GM11168 (cell line): ENCODE measurements around the gene NUDT7.

Source experiments
- in situ Hi-C: fragments of 300-500 bp; cut with MboI; formaldehyde crosslinking; loops from one replicate; pipeline ENCODE4 v1.12.0; 2022; ENCODE audit warnings: low sequenced_read_pairs; ENCODE audit not compliant: unreplicated experiment

NUDT7 gene

GRCh38 chr16:77721752-77722308 is 484 bp upstream of the NUDT7 start:
- in situ Hi-C loops: no loop called here

- in situ Hi-C loops: no loop called here
These were observed 797 bp downstream of the NUDT7 start for GRCh38 chr16:77723108-77723514.

GRCh38 chr16:77724174-77724573 is 1.9 kb downstream of the NUDT7 start:
- in situ Hi-C loops: no loop called here

GRCh38 chr16:77729951-77730350 is 7.6 kb downstream of the NUDT7 start:
- in situ Hi-C loops: no loop called here

GRCh38 chr16:77732241-77732946 is 10.1 kb downstream of the NUDT7 start:
- in situ Hi-C loops: no loop called here

- in situ Hi-C loops: no loop called here
These were observed 14.6 kb downstream of the NUDT7 start for GRCh38 chr16:77736879-77737278.

- in situ Hi-C loops: no loop called here
These were observed 16.6 kb downstream of the NUDT7 start for GRCh38 chr16:77738706-77739558.

GRCh38 chr16:77739559-77739892 is 17.2 kb downstream of the NUDT7 start:
- in situ Hi-C loops: no loop called here

- in situ Hi-C loops: no loop called here
These were observed 21.8 kb downstream of the NUDT7 start for GRCh38 chr16:77744141-77744540.

GRCh38 chr16:77745972-77746371 is 23.7 kb downstream of the NUDT7 start:
- in situ Hi-C loops: no loop called here

- in situ Hi-C loops: no loop called here
These were observed 26.2 kb downstream of the NUDT7 start for GRCh38 chr16:77748421-77749005.

- in situ Hi-C loops: no loop called here
These were observed 27.1 kb downstream of the NUDT7 start for GRCh38 chr16:77749415-77749814.

GRCh38 chr16:77758046-77758445 is 35.7 kb downstream of the NUDT7 start:
- in situ Hi-C loops: loop anchor here (10.0 kb wide), 1 partner anchor 107 kb away; no protein-coding TSS in a partner anchor

GRCh38 chr16:77758508-77758907 is 36.2 kb downstream of the NUDT7 start:
- in situ Hi-C loops: loop anchor here (10.0 kb wide), 1 partner anchor 106 kb away; no protein-coding TSS in a partner anchor

GRCh38 chr16:77759201-77759600 is 36.9 kb downstream of the NUDT7 start:
- in situ Hi-C loops: loop anchor here (10.0 kb wide), 1 partner anchor 106 kb away; no protein-coding TSS in a partner anchor

- in situ Hi-C loops: loop anchor here (10.0 kb wide), 1 partner anchor 105 kb away; no protein-coding TSS in a partner anchor
These were observed 37.5 kb downstream of the NUDT7 start for GRCh38 chr16:77759821-77760220.

GRCh38 chr16:77760800-77761199 is 38.5 kb downstream of the NUDT7 start:
- in situ Hi-C loops: no loop called here

GRCh38 chr16:77761204-77761603 is 38.9 kb downstream of the NUDT7 start:
- in situ Hi-C loops: no loop called here

GRCh38 chr16:77762262-77762661 is 39.9 kb downstream of the NUDT7 start:
- in situ Hi-C loops: no loop called here

- in situ Hi-C loops: no loop called here
These were observed 41.7 kb downstream of the NUDT7 start for GRCh38 chr16:77763994-77764393.

GRCh38 chr16:77767211-77767610 is 44.9 kb downstream of the NUDT7 start:
- in situ Hi-C loops: no loop called here
